ENCODE measurements around the gene GGT5. TPM values are rescaled to one million over a fixed set of nuclear protein-coding genes. Genes with fewer than 3 reads are reported as not detected.

Gene GGT5
- total RNA-seq, 6 experiments from 2014 or later = 0.17 to 0.61 (median 0.27) TPM

DNA sequence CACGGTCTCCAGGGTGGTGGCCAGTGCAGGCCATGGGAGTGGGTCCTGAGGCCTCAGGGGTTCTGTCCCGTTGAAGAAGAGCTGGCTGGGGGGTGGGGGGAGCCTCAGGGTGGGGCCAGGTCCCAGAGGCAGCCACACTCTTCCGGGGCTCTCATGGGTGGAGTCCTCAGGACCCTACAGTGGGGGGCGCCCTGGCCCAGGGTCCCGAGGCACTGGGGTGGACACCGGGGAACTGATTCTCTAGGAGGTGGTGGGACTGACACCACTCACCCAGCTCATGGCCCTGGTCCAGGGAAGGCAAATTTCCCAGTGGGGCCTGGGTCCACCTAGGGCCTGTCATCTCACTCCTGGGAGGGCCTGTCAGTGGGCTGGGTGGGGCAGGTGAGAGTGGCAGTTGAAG is 12.8 kb downstream of the GGT5 start:
- H3K36me3 Mint-ChIP-seq (ENCODE audit: low read depth) = no peaks in the 10 kb centered on the region; the same call in 1 of the 2 replicates
- DNase-seq = no peak
- TF ChIP-seq, protein P1, sequence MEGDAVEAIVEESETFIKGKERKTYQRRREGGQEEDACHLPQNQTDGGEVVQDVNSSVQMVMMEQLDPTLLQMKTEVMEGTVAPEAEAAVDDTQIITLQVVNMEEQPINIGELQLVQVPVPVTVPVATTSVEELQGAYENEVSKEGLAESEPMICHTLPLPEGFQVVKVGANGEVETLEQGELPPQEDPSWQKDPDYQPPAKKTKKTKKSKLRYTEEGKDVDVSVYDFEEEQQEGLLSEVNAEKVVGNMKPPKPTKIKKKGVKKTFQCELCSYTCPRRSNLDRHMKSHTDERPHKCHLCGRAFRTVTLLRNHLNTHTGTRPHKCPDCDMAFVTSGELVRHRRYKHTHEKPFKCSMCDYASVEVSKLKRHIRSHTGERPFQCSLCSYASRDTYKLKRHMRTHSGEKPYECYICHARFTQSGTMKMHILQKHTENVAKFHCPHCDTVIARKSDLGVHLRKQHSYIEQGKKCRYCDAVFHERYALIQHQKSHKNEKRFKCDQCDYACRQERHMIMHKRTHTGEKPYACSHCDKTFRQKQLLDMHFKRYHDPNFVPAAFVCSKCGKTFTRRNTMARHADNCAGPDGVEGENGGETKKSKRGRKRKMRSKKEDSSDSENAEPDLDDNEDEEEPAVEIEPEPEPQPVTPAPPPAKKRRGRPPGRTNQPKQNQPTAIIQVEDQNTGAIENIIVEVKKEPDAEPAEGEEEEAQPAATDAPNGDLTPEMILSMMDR (IDR thresholded peaks at IDR 0.05) = no peak

DNA sequence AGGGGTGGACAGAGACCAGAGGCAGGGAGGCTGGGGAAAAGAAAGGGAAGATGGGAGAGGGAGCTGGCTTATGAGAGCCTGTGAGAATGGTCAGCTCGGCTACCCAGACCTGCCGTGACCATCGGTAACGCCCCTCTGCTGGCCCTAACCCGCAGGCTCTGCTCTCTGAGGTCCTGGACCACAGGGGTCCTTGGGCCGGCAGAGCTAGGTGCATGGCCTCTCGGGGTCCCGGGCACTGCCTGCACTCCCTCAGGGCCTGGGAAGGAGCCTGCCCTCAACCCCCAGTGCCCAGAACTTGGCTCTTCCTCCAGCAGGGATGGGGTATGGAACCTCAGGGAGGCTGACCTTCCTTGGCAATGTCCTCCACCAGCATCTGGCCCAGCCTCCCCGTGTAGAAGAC is 13.2 kb downstream of the GGT5 start:
- no peak overlapping the region for H3K4me3 Mint-ChIP-seq
- no peaks in the 10 kb centered on the region for H3K4me1 Mint-ChIP-seq (ENCODE audit: low read depth)
- no peaks in the 10 kb centered on the region; the same call in 1 of the 2 replicates for H3K36me3 Mint-ChIP-seq (ENCODE audit: low read depth)
- H3K9me3 Mint-ChIP-seq = no peaks in the 10 kb centered on the region
- no peak for DNase-seq
- H3K27ac Mint-ChIP-seq = no peak overlapping the region
- TF ChIP-seq, protein P1 (IDR thresholded peaks at IDR 0.05) = no peak
- no peaks in the 10 kb centered on the region; the same call in 1 of the 2 replicates for H3K27me3 Mint-ChIP-seq (ENCODE audit: insufficient read depth)

More for the DNA sequence above, 12.8 kb downstream of the GGT5 start:
- no peaks in the 10 kb centered on the region for H3K4me1 Mint-ChIP-seq (ENCODE audit: low read depth)
- no peak overlapping the region for H3K4me3 Mint-ChIP-seq
- H3K27me3 Mint-ChIP-seq (ENCODE audit: insufficient read depth) = no peaks in the 10 kb centered on the region; the same call in 1 of the 2 replicates
- no peaks in the 10 kb centered on the region for H3K9me3 Mint-ChIP-seq
- no peak overlapping the region for H3K27ac Mint-ChIP-seq

DNA sequence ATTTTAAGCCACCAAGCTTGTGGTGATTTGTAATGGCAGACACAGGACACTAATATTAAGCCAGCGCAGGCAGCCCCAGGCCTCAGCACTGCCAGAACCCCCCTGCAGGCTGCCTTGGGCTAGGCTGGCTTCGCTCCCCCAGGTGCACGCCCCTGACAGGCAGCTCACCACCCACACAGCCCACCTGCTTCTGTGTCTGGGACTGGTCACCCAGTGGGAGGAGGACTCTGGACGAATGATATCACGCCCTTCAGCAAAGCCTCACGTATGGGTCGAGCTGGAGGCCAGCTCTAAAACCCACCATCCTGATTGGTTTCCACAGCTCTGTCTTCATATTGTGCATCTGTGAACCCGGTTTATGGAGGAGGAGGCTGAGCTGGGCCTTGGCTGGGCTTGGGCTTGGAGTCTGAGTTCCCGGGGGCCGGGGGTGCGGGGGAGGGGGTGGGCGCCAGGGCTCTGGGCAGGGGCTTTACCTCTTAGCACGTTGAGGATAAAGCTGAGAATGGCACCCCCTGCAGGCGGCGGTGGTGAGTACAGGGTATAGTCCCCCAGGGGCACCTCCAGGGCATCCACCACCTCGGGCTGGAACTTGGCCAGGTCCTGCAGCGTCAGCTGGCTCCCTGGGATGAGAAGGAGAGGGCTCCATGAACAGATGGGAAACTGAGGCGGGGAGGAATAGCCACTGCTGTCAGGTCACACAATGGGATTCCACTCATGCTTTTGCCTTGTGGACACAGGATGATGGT is 13.8 kb downstream of the GGT5 start:
- H3K4me1 Mint-ChIP-seq (ENCODE audit: low read depth) = no peaks in the 10 kb centered on the region
- peaks cover 5% of the 10 kb centered on the region; the same call in 1 of the 2 replicates for H3K9me3 Mint-ChIP-seq
- no peak overlapping the region for H3K27ac Mint-ChIP-seq
- no peaks in the 10 kb centered on the region; the same call in 1 of the 2 replicates for H3K36me3 Mint-ChIP-seq (ENCODE audit: low read depth)
- TF ChIP-seq, protein P1 (IDR thresholded peaks at IDR 0.05) = peak; percentile 66
- H3K27me3 Mint-ChIP-seq (ENCODE audit: insufficient read depth) = no peaks in the 10 kb centered on the region; the same call in 1 of the 2 replicates
- no peak for DNase-seq
- no peak overlapping the region for H3K4me3 Mint-ChIP-seq

DNA sequence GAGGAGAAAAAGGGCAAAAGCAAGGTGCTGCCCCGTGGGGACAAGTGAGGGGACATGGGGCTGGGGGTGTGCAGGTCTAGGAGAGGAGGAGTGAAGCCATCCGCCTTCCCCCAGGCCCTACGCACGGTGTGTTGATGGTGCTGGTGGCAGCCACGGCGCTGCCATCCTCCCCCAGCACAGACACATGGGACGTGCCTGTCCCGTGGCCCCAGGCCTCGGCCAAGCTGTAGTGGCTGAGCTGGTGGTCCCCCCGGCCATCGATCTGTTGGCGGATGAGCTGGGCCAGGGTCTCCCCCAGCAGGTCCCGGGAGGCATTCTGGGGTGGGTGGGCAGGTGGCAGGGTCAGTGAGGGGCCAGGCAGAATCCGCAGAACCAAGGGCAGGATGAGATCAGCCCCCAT is 18.9 kb downstream of the GGT5 start:
- Mint-ChIP-seq H3K36me3 (ENCODE audit: low read depth) (peaks cover 5% of the 10 kb centered on the region; the same call in 1 of the 2 replicates), H3K27ac (no peak overlapping the region), H3K4me3 (no peak overlapping the region), H3K27me3 (ENCODE audit: insufficient read depth) (peaks cover 5% of the 10 kb centered on the region), H3K4me1 (ENCODE audit: low read depth) (no peaks in the 10 kb centered on the region), H3K9me3 (peaks cover 13% of the 10 kb centered on the region)
- no peak for DNase-seq
- TF ChIP-seq, protein P1 (IDR thresholded peaks at IDR 0.05) = no peak

DNA sequence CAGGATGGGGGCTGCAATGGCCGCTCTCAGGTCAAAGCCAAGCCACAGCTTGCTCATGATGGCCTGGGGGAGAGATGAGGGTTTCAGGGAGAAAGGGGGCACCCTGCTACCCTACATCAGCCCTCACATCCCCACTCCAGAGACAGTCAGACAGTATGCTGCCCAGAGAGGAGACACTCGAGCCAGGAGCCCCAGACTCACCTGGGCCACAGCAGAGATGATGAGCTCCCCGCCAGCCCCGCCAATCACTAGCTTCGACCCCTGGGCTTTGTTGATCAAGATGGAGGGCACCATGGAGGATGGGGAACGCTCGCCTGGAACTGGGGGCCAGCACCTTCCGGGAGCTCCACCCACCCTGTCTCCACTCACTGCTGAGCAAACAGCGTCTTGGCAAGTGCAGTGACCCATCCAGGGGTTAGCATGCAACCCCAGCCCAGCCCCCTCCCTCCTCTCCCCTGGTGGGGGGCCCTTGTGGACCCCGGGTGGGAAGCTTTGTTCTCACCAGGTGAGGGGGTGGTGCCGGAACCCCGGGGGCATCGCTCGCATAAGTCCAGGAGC is 19.8 kb downstream of the GGT5 start:
- no peaks in the 10 kb centered on the region for H3K4me1 Mint-ChIP-seq (ENCODE audit: low read depth)
- TF ChIP-seq, protein P1 (IDR thresholded peaks at IDR 0.05) = no peak
- DNase-seq = no peak
- H3K27me3 Mint-ChIP-seq (ENCODE audit: insufficient read depth) = peaks cover 5% of the 10 kb centered on the region
- H3K9me3 Mint-ChIP-seq = peaks cover 13% of the 10 kb centered on the region
- H3K27ac Mint-ChIP-seq = no peak overlapping the region
- H3K4me3 Mint-ChIP-seq = no peak overlapping the region
- H3K36me3 Mint-ChIP-seq (ENCODE audit: low read depth) = peaks cover 5% of the 10 kb centered on the region; the same call in 1 of the 2 replicates

All from HFFc6 (cell line).